Stimulated activated naive B cell treated with anti-CD40 and anti-IgM and Interleukin-4, amounts not matched to agents 10 μg/mL and 1 μg/mL and 100 μg/mL, for 72 hours (primary cell): ENCODE data around the gene PTPN9.
A peak's percentile ranks its signal among the peaks of the same experiment; 100 is the strongest.

ENCODE experiments used
- ATAC-seq, 2 donors: fragments of 150-1000 bp; cut with Tn5 transposase; replicated peaks; 2 replicates each; pipeline ENCODE4 v1.10.0; 2021; ENCODE audit warnings: moderate library complexity in 1 of 2
- DNase-seq: peaks from one replicate; pipeline ENCODE4 v3.0.0; 2021
- H3K27ac Mint-ChIP-seq: one replicate; pipeline ENCODE4 v1.8.0; 2022; ENCODE audit warnings: mild to moderate bottlenecking, mixed read lengths
- H3K27me3 Mint-ChIP-seq, 2 donors: one replicate each; pipeline ENCODE4 v1.8.0; 2022; ENCODE audit warnings: mixed read lengths in 2 of 2
- H3K36me3 Mint-ChIP-seq, 2 donors: one replicate each; pipeline ENCODE4 v1.8.0; 2022; ENCODE audit warnings: mixed read lengths in 2 of 2, mild to moderate bottlenecking in 1 of 2
- H3K4me1 Mint-ChIP-seq, 2 donors: one replicate each; pipeline ENCODE4 v1.8.0; 2022; ENCODE audit warnings: mixed read lengths in 2 of 2, mild to moderate bottlenecking in 1 of 2
- H3K4me3 Mint-ChIP-seq, 2 donors: one replicate each; pipeline ENCODE4 v1.8.0; 2022; ENCODE audit warnings: mild to moderate bottlenecking in 2 of 2, mixed read lengths in 2 of 2, moderate library complexity in 1 of 2
- H3K9me3 Mint-ChIP-seq, 2 donors: one replicate each; pipeline ENCODE4 v1.8.0; 2022; ENCODE audit warnings: mixed read lengths in 2 of 2, mild to moderate bottlenecking in 1 of 2

The PTPN9 gene

DNA sequence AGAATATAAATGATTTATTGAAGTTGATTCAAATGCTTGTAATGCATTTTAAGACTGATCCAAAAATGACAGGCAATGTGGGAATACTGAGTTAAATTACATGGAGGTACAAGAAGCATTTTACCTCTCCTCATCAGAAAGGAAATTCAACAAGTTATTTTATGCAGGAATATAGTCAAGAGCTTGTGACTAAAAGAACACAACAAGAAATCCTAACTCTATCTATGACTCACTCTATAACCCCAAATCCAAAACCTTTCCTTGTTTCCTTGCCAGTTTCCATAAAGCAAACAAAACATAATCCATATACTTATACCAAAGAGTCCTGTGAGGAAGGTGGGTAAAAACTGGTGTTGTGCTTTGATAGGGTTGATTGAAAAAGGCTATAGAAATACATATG is 158.4 kb downstream of the PTPN9 start:
- ATAC-seq (no peak), DNase-seq (no peak)
- Mint-ChIP-seq H3K27ac (no peak overlapping the region), H3K27me3 (no peaks in the 10 kb centered on the region), H3K4me3 (no peak overlapping the region), H3K36me3 (peaks cover 25% of the 10 kb centered on the region in 2 donors), H3K4me1 (peaks cover 8 to 19% of the 10 kb centered on the region in 2 donors), H3K9me3 (no peaks in the 10 kb centered on the region)

DNA sequence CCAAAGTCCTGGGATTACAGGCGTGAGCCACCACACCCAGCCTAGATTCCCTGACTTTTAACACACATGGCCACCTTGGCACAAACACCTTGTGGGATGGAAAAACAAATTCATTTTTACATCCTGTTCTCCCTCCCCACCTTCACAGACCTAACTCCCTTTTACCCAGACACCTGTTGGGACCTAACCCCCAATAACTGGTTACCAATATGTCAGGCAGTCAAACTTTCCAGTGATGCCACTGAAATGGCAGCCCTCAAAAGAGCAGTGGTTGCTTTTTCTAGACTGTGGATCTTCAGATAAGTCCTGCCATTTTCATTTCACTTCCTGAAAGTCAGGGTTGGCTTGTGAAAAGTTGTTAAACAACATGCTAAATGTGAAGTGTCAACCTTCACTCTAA is 162.5 kb downstream of the PTPN9 start:
- peak overlapping the region in 1 of 2 donors; percentile 25 for H3K4me3 Mint-ChIP-seq
- peaks cover 39 to 40% of the 10 kb centered on the region in 2 donors for H3K36me3 Mint-ChIP-seq

More for the DNA sequence above, 162.5 kb downstream of the PTPN9 start:
- ATAC-seq (peak; percentile 82 to 83), DNase-seq (peak; percentile 13)
- peaks cover 14 to 27% of the 10 kb centered on the region in 2 donors for H3K4me1 Mint-ChIP-seq
- peak overlapping the region; percentile 91 for H3K27ac Mint-ChIP-seq
- no peaks in the 10 kb centered on the region for H3K9me3 Mint-ChIP-seq
- H3K27me3 Mint-ChIP-seq, result no peaks in the 10 kb centered on the region
